Activated CD4-positive, alpha-beta T cell treated with anti-CD3 and anti-CD28 coated beads, Interleukin-10, Interleukin-2, amounts not matched to agents 100 ng/mL and 50 ng/mL, durations not matched to agents 16 hours and 8 hours (primary cell): Measurements from ENCODE around the gene PRKN.

Source experiments
- DNase-seq: peaks from one replicate; pipeline ENCODE4 v3.0.0-alpha.2; 2020

Gene PRKN

DNA sequence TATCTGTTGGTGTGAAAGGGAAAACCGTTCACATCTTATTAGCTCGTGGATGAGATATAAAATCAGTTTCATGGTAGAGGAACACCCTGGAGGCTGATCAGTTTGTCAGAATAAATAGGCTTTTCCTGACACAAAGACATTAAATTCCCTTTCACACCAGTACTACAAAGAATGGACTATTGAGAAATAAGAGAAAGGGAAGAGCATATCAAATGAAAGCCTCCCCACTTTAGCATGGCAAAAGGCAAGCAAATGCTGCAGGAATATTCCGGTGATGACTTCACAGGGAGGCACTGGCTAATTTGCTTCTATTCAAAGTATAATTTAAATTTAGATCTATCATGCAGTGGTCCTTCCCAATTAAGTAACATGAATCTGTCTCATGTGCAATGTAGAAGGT is 1337.8 kb downstream of the PRKN start:
- no peak for DNase-seq

DNA sequence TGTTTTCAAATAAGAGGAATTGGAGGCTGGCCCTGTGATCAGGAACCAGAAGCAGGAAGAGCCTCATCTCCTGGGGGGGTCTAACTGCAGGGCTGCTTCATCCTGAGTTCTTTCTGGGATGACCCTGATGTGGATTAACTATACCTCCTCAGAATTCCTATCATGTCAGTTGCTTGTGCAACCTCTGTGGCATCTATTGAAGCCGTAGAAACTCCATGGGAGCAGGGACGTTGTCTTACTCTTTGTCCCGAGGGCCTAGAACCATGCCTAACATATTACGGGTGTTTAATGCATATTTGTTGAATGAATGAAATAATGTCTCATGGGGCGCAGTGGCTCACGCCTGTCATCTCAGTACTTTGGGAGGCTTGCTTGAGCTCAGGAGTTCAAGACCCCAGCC is 1343.6 kb downstream of the PRKN start:
- DNase-seq: no peak

DNA sequence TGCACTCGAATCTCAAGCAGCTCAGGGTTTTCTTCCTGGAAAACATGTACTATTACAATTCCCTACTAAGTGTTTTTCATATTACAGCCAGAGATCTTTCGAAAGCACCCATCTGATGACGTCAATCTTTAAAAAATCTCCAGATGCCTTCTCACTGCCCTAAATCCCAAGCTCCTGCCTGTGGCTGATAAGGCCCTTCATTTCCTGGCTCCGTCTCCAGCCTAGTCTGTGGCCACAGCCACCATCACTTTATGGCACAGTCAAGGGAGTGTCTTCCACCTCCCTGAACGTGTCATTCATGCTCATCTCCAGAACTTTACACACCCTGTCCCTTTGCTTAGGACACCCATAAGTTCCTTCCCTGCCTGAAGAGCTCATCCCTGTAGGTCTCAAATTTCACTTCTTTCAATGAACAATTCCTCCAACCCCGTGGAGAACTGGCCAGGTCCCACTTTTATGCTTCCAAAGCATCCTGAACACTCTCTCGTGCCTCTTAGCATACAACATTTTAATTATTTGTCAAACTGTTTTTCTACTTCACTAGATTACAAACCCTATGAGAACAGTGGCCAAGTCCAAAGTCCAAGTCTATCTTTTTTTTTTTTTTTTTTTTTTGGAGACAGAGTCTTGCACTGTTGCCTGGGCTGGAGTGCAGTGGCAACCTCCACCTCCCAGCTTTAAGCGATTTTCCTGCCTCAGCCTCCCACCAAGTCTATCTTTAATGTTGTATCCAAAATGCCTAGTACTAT is 1347.6 kb downstream of the PRKN start:
- no peak for DNase-seq

DNA sequence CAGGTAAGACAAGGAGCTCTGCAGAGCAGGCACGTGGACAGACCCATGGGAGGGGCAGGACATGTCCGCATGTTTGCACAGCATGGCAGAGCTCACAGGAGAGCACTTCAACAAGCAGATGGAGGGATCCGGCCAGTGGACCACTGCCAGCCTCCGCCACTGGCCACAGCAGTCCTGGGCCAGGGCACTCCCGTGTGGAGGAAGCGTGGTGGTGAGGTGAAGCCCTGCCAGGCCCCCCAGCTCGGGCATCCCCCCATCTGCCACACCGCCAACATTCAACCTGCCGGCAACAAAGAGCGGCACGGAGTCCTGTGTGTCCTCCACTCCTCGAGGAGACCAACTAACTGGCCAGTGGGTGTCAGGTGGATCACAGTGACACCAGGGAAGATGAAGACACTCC is 1349.5 kb downstream of the PRKN start:
- no peak for DNase-seq

DNA sequence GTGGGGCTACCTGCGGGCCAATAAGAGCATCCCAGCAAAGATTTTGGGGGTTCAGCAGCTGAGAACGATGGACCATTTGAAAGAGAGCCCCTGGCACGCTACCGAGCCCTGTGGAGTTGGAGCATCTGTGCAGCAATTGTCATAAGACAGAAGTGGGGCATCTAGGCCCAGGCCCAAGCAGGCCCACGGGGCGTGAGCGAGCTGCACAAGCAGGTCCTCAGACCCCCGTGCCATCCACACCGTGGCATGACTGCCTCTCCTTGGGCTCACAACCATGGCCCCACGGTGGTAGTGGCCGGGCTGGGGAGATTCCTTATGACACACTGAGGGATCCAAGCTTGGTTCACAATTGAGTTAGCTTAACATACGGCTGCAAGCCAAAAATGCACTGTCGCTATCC is 1350.5 kb downstream of the PRKN start:
- DNase-seq: no peak

DNA sequence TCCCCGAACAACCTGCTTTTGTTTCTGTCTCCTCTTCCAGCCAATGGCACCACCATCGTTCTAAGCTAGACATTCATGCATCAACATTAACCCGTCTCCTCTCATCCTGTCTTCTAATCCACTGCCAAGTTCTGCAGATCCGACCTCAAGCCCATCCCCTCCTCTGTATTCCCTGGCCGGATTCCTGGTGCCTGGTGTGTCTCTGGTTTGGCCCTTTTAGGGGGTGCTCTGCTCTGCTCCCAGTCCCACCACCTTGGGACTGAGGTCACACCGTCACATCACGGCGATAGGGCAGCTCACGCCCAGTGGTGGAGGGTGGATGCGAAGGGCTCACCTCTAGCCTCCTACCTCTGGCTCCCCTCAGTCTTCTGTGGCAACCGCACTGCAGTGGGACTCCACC is 1351.2 kb downstream of the PRKN start:
- DNase-seq: no peak

DNA sequence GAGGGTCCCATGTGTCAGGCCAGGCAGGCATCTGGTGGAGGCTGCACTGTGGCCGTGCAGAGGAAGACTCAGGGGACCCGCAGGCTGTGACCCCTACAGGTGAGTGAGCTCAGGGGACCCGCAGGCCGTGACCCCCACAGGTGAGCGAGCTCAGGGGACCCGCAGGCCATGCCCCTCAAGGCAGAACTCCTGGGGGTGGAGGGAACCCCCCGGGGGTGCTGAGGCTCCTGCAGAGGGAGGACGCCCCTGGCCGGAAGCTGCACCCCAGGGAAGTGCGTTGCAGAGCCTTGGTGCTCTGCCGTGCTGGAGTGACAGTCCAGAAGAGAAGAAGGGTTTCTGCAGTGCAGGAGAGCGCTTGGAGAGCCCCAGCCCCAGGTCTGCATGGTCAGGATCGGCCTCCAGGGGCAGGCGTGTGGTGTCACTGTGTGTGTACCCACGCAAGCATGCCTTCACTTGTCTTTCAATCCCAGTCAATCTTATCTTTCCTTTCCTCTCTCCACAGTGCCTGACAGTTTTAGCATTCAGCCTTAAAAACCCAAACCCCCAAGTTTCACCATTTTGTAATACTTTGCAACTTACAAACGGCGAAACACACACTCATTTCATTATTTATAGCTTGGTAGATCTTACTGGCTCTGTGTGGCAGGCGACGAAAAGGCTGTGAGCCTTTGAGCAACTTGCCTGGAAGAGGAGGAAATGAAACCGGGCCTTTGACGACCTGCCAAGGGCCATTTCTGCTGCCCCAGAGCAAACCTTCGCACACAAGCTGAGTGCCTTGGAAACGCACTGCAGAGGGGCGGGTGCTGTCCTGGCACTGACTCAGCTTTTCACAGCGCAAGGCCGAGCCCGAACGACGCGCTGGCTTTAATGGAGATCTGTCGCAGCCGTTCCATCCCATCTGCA is 1352.3 kb downstream of the PRKN start:
- no peak for DNase-seq

DNA sequence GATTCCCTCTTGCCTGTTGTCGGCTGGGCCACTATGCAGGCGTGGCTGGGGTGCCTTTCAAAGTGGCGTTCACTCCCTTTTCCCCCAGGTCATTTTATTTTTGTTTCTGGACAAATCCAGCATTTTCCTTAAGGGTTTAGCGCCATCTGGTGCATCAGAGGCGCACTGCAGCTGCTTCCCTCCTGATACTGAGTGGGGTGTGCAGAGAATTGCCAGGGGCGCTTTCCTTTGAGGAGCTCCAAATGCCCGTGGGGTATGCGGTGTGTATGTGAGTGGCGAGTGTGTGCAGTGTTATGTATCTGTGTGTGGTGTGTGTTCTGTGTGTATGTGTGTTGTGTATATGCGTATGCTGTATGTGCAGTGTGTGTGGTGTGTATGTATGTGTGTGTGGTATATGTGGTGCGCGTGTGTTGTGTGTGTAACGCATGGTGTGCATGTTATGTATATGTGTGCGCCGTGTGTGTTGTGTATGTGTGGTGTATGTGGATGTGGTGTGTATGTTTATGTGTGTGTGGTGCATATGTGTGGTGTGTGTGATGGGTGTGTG is 1353.6 kb downstream of the PRKN start:
- DNase-seq: peak; percentile 52

DNA sequence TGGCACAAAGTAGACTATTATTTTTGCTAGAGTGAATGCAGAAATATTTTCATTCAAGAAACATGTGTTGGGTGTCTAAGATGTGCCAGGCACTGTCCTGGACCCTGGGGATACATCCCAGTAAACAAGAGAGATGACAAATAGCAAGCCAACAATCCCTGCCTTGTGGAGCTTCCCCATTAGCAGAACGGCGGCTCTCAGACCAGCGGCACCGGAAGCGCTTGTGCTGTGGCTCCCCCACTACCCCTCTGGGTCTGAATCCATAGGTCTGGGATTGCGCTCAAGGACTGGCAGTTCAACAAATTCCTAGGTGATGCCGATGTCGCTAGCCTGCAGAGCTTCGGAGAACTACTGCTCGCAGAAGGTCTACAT is 1355.2 kb downstream of the PRKN start:
- DNase-seq: no peak

DNA sequence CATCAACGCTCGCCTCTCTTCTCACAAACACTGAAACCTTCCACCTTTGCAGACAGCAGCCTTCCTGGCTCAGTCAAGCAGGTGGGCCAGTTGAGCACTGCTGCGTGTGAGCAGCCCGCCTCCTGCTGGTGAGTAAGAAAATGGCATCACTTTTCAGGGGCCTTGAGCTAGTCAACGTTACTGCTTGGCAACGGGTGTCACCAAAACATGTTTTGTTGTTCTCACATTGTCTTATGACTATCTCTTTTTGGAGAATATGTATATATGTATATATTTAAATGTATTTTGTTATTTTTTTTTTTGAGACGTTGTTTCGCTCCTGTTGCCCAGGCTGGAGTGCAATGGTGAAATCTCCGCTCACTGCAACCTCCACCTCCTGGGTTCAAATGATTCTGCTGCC is 1356.7 kb downstream of the PRKN start:
- peak; percentile 74 for DNase-seq

DNA sequence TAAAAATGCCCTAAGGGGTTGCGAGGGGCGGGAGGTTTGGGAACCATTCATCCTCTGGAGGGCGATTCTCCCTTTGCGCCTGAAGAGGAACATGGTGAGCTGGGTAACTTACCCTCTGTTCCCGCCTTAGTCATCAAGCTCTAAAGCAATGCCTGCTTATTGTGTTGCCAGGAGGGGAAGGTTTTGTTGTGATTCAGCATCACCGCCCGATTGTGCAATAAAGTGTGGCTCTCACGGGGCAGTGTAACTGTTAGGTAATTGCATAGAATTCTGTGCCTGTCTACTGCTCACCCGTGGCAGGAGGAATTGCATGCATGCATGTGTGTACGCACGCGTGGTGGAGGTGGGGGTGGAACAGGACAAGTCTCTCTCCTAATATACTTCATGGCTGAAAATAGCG is 1358.2 kb downstream of the PRKN start:
- no peak for DNase-seq

DNA sequence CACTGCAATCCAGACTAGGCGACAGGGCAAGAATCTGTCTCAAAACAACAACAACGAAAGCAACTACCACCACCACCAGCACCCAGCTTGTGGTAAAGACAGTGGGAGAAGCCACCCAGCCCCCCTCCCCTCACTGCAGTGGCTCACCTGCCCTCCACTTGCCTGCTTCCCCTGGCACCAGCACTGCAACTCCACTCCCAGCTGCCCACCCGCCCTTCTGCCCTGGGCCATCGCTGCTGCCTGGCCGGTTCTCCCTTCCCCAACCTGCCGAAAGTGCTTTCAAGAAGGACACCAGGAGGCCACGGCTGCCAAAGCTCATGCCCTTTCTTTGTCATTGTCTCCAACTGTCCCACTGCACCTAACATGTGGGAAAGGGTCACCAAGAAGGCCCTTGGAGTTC is 1359.1 kb downstream of the PRKN start:
- no peak for DNase-seq

DNA sequence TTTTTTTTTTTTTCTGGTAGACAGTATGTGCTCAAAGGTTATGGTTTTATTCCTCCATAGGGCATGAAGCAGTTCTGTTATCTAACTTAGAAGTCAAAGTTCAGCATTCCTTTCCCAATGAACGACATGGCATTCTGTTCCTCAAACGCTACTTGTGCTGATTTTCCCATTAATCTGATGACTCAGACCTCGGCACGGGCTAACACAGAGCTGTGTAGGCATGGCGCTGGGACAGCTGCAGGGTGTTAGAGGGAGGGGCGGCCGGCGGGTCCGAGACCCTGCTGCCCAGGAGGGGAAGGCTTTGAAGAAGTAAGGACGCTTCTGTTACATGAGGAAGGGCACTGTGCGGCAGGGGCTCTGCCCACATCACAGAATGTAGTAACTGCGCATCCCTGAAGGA is 1360.1 kb downstream of the PRKN start:
- DNase-seq: no peak

DNA sequence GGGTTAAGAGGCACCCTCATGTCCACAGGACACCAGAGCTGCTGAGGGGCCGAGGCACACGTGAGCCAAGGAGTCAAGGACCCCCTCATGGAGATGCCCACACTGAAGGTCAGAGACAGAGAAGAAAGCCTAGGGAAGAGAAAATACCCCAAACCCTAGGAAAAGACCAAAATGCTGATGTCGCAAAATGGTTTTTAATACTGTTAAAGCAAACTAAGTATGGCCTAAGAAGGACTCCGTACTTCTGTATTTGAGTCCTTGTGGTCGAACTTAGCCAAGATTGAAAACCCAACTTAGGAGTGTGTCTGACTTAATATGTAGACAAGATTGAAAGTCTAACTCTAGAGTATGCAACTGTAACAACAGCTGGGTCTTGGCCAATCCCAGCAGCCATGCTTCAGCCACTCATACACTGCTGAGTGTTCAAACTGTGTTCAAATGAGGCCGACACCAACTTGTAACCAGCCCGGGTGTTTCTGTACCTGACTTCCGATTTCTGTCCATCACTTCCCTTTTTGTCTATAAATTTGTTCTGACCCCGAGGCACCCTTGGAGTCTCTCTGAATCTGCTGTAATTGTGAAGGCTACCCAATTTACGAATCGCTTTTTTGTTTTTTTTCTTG is 1361.2 kb downstream of the PRKN start:
- no peak for DNase-seq

DNA sequence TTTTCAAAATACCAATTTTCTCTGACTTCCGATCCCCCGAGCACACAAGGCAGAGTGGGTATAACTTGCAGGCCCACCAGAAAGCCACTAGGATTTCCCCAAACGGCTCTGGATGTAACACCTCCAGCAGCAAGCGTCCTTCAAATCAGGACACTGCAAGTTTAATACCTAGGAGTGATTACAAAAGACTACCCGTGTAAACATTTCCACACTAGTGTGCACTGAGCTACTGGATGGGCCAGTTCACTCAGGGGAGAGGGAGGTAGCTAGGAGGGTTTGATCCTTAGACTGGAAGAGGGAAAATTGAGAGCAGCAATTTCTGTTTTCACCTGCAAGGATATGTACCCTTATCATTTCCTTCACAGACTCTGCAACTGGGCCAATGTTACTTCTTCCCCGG is 1361.9 kb downstream of the PRKN start:
- DNase-seq: no peak

DNA sequence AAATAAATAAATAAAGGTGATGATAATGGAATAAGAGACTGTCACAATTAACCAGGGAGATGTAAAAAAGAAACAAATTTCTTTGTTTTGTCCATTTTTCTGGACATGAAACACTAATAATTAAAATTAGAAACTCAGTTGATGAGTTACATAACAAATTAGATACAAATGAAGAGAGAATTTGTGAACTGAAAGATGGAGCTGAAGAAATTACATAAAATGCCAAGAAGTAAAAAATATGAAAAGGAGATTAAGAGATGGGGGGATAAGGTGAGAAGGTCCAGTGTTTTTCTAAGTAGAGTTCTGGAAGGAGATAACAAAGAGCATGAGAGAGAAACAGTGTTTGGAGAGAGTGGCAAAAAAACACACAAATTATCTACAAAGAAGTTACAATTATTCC is 1364.3 kb downstream of the PRKN start:
- no peak for DNase-seq

DNA sequence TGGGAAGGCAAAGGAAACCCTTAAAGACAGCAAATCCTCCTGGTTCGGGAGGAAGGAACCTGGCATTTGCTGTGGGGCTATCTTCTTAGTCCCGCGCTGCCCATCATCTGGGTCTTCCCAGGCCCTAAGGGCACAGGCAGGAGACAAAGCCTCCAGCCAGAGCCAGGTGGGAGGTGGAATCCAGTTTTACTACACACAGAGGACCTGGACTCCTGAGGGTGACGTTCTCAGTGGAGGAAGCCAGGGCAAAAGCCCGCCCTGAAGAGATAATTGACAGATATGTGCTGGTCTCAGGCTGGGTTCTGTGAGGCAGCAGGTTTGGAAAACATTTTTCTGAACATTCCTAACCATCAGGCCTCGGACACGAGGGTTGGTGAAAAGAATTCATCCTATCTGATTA is 1365.3 kb downstream of the PRKN start:
- DNase-seq: no peak

DNA sequence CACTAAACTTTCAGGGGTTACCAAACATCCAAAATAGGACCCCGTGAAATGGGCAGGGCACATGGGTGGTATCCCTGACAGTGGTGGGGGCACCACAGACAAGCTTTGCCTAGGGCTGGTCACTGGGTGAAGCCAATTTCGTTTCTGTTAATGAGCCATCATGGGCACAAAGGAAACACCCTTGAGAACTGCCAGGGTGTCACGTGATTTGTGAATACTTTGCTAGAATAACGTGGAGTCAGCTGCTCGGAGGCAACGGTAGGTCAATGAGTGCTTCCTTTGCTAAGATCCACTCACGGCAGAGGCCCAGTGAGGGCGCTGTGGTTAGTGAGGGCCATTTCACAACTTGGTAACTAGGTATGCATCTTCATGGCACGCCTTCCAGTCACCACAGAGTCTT is 1366.0 kb downstream of the PRKN start:
- DNase-seq: no peak

DNA sequence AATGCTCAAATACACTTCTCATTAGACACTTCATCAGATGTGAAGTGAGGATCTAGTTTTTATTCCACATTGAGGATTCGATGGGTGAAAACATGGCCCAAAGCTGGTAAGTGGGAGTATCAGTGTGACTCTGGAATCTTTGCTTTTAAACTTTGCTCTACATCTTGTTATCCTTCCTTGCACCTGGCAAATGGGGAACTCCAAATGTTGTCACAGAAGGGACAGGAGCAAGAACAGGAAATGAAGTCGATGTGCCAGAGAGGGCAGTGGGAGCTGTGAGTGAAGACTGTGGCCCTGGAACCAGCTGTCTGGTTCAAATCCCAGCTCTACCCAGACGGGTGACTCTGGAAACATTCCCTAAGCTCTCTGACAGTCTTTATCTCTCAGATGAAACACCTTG is 1367.0 kb downstream of the PRKN start:
- DNase-seq: no peak

DNA sequence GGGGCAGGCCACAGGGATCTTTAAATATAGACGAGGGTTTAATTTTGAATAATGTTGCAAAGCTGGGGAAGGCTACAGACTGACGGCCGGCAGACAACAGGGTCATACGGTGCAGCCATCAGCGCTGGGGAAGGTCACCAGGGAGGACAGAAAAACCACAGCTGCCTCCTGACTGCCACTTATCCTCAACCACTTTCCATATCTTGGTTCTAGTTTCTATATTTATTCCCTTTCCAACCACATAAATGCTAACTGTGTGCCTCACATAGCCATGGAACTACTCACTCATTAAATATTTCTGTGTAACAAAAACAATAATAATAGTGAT is 1368.0 kb downstream of the PRKN start:
- DNase-seq: no peak

DNA sequence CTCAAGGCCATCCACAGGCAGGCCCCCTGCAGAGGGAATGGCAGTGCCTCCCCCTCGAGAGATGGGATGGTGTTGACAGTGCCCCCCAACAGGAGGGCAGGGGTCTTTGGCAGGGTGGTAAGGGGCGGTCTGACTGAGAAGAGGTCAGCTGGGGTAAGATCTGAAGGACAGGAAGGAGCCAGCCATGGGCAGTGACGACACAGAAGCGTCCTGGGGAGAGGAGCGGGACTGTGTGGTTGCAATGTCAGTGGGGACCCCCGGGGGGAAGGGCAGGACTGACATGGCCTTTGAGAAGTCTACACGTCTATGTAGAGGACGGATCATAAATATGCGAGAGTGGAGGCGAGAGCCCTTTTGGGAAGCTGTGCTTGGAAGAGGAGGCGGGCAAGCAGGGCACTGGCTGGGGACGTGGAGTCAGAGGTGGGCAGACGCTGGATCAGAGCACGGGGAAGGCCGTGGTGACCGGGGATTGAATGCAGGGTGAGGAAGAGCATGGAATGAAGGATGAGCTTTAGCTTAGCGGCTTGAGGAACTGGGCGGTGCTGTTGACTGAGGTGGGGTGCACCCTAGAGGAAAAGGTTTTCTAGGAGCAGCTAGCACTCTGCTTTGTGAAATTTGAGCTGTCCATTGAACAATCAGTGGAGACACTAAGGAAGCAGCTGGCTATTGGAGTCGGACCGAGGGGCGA is 1371.3 kb downstream of the PRKN start:
- no peak for DNase-seq

DNA sequence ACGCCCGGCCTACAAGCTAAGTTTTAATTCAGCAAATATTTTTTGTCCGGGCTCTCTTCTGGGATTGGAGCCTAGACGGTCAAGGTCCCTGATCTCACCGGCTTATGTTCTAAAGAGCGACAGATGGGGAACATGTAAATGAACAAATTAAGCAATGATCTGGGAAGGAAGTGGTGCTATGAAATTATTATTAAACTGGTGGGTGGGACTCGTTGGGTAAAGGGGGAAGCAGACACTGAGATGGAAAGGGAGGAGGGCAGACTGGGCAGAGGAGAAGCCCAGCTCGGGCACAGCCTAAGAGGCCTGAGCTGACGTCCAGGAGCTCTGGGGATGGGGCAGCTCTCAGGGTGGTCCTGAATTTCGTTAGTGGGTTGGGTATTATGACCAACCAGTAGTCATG is 1371.9 kb downstream of the PRKN start:
- no peak for DNase-seq

DNA sequence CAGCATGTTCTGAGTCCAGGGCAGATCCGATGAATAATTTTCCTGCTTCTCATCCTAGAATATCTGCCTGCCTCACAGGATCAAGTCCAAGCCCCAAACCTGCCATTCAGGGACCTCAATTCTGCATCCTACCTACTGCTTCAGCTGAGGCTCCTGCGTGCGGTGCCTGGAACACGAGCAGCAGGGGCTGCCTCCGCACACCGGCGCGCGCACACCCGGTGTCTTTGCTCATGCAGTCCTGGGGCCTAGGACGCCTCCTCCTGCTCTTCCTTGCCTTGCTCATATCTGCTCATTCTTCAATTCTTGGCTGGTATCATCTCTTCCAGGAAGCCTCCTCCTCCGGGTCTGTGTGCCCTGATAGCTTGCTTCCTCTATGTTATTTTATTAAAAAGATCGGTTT is 1372.6 kb downstream of the PRKN start:
- DNase-seq: no peak
